OCI-LY1 (cell line): ENCODE results near the gene CYP4A11.
"Not testable (repeated sequence)": the region's sequence is repeated elsewhere in the genome, so short reads cannot be mapped to it uniquely, and the experiment has no call there.

Experiments
- EZH2 ChIP-seq: fragments of 200-600 bp; sonication (generic), shearing (Covaris generic); IDR thresholded peaks from 2 replicates; pipeline ENCODE4 v1.8.0; 2017; ENCODE audit warnings: borderline replicate concordance, mixed run types, mild to moderate bottlenecking, antibody characterized with exemption, low read length, moderate library complexity, mixed read lengths
- TF ChIP-seq, protein P1 (sequence below): fragments of 200-600 bp; sonication (generic), shearing (Covaris generic); IDR thresholded peaks from 2 replicates; pipeline ENCODE4 v1.5.1; 2017; ENCODE audit warnings: mild to moderate bottlenecking, antibody characterized with exemption, low read length, moderate library complexity, mixed read lengths

- TF ChIP-seq, protein P1, sequence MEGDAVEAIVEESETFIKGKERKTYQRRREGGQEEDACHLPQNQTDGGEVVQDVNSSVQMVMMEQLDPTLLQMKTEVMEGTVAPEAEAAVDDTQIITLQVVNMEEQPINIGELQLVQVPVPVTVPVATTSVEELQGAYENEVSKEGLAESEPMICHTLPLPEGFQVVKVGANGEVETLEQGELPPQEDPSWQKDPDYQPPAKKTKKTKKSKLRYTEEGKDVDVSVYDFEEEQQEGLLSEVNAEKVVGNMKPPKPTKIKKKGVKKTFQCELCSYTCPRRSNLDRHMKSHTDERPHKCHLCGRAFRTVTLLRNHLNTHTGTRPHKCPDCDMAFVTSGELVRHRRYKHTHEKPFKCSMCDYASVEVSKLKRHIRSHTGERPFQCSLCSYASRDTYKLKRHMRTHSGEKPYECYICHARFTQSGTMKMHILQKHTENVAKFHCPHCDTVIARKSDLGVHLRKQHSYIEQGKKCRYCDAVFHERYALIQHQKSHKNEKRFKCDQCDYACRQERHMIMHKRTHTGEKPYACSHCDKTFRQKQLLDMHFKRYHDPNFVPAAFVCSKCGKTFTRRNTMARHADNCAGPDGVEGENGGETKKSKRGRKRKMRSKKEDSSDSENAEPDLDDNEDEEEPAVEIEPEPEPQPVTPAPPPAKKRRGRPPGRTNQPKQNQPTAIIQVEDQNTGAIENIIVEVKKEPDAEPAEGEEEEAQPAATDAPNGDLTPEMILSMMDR, result not testable (repeated sequence)
- TF ChIP-seq EZH2, result not testable (repeated sequence)
Observed at GRCh38 chr1:46955116-46955515, 13.8 kb upstream of the CYP4A11 start.
